PC-9 (cell line): ENCODE results near the gene F13A1. TPM values are rescaled to one million over a fixed set of nuclear protein-coding genes. Genes with fewer than 3 reads are reported as not detected.

Experiments used
- BruUV-seq: library from RNA; stranded (reverse); fragments of 400-500 nt; replicated peaks from 2 replicates; lab custom pipeline; 2021; lab: Mats Ljungman, UMichigan
- CTCF ChIA-PET: fragments of 300-600 bp; sonication (Branson Sonifier 250); formaldehyde crosslinking; loops from one replicate; lab custom pipeline; 2022; ENCODE audit warnings: antibody characterized with exemption; lab: Charles Lee
- POLR2A ChIA-PET: fragments of 300-600 bp; sonication (Branson Sonifier 250); formaldehyde crosslinking; loops from one replicate; lab custom pipeline; 2022; ENCODE audit warnings: antibody characterized with exemption; ENCODE audit not compliant: unreplicated experiment; lab: Charles Lee
- DNase-seq, 2 experiments: peaks; one replicate each; pipeline versions ENCODE4 v3.0.0 to v3.0.0-alpha.2; 2015 to 2022; ENCODE audit warnings: mixed read lengths in 1 of 2
- H2AFZ ChIP-seq: fragments of 200-600 bp; sonication (generic); 2 replicates; pipeline ENCODE4 v1.8.1; 2017; ENCODE audit warnings: antibody characterized with exemption
- H3F3A ChIP-seq: fragments of 200-600 bp; sonication (generic); 2 replicates; pipeline ENCODE4 v1.8.1; 2017; ENCODE audit warnings: antibody characterized with exemption, mild to moderate bottlenecking, low read depth; ENCODE audit not compliant: insufficient read depth
- H3K27ac ChIP-seq: fragments of 200-600 bp; sonication (generic); 2 replicates; pipeline ENCODE4 v1.6.1; 2016; ENCODE audit warnings: mixed run types
- H3K27me3 ChIP-seq: fragments of 200-600 bp; sonication (generic); 2 replicates; pipeline ENCODE4 v1.6.1; 2016; ENCODE audit warnings: low read depth, mixed run types; ENCODE audit not compliant: insufficient read depth
- H3K36me3 ChIP-seq: fragments of 200-600 bp; sonication (generic); 2 replicates; pipeline ENCODE4 v1.6.1; 2016; ENCODE audit warnings: low read depth, mixed run types
- H3K4me1 ChIP-seq: fragments of 200-600 bp; sonication (generic); replicated peaks from 2 replicates; pipeline ENCODE4 v1.6.1; 2016; ENCODE audit warnings: mixed run types; ENCODE audit not compliant: insufficient read depth
- H3K4me2 ChIP-seq: fragments of 200-600 bp; sonication (generic); 2 replicates; pipeline ENCODE4 v1.6.1; 2017; ENCODE audit warnings: mixed run types
- H3K4me3 ChIP-seq: fragments of 200-600 bp; sonication (generic); 2 replicates; pipeline ENCODE4 v1.6.1; 2016; ENCODE audit warnings: mixed run types
- H3K79me2 ChIP-seq: fragments of 200-600 bp; sonication (generic); 2 replicates; pipeline ENCODE4 v1.6.1; 2017; ENCODE audit warnings: low read depth, mixed run types
- H3K9me2 ChIP-seq: fragments of 200-600 bp; sonication (generic); 2 replicates; pipeline ENCODE4 v1.8.1; 2017; ENCODE audit warnings: mild to moderate bottlenecking; ENCODE audit not compliant: insufficient read depth
- H3K9me3 ChIP-seq: fragments of 200-600 bp; sonication (generic); 2 replicates; pipeline ENCODE4 v1.8.1; 2016; ENCODE audit warnings: low read depth; ENCODE audit not compliant: insufficient read depth
- H4K20me1 ChIP-seq: fragments of 200-600 bp; sonication (generic); 2 replicates; pipeline ENCODE4 v1.8.1; 2017; ENCODE audit not compliant: insufficient read depth
- CTCF ChIP-seq: fragments of 200-600 bp; sonication (generic); conservative IDR thresholded peaks from 2 replicates; pipeline ENCODE4 v1.6.1; 2017; ENCODE audit warnings: mixed run types, antibody characterized with exemption, mild to moderate bottlenecking, moderate library complexity
- EZH2 ChIP-seq: fragments of 200-600 bp; sonication (generic); IDR thresholded peaks from 2 replicates; pipeline ENCODE4 v1.8.0; 2017; ENCODE audit warnings: antibody characterized with exemption, low read depth
- intact Hi-C: fragments of 100-400 bp; cut with micrococcal nuclease; formaldehyde crosslinking; loops from one replicate; pipeline ENCODE4 v1.10.0; 2022; ENCODE audit not compliant: unreplicated experiment
- total RNA-seq: library from RNA; stranded (reverse); gene quantifications from 2 replicates; pipeline ENCODE4 v1.2.3, GENCODE V29; 2021

Gene F13A1
- total RNA-seq, 1 experiment from 2014 or later, result not detected

DNA sequence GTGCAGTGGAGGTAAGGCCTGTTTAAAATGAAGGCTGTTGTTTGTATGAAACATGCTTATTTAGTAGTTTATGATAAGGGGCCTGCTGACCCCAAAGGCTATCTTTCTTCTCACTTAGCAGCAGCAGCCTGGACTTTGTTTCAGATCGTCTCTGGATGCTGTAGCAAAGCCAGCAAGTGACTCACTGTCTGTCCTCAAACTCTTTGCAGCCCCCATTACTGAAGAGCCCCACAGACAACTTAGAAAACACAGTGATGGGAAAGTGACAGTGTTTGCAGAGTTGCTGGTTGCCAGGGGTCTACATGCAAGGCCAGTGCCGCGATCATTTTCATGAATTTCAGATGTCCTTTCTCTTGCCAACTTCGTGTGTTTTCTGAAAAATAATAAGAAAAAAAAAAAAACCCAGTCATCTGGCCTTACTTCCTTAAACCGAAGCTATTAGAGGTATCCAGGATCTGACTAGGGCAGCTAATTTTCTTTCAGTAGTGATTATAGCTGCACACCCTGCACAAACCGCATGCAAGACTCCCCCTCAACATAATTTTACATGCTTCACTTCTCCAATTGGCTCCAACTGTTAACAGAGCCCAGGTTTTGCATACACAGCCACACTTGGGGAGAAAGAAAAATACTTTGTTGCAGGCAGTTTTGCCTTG is 11.6 kb upstream of the F13A1 start:
- ChIA-PET POLR2A (no interaction called here), CTCF (no interaction called here)
- no peak overlapping the region for H3K4me2 ChIP-seq
- no peaks in the 10 kb centered on the region for H3K9me2 ChIP-seq
- H3K9me3 ChIP-seq, result no peaks in the 10 kb centered on the region
- H2AFZ ChIP-seq, result no peak overlapping the region
- no peaks in the 10 kb centered on the region for H4K20me1 ChIP-seq
- intact Hi-C loops, result no loop called here
- no peak overlapping the region for H3K27ac ChIP-seq
- H3K36me3 ChIP-seq, result no peaks in the 10 kb centered on the region
- no peak for DNase-seq
- H3K79me2 ChIP-seq, result no peaks in the 10 kb centered on the region
- H3F3A ChIP-seq, result no peaks in the 10 kb centered on the region
- H3K4me3 ChIP-seq, result no peak overlapping the region
- no peak for TF ChIP-seq EZH2
- TF ChIP-seq CTCF, result no peak
- no TSS peak for BruUV-seq
- H3K4me1 ChIP-seq, result no peaks in the 10 kb centered on the region
- peaks cover 13% of the 10 kb centered on the region; the same call in 1 of the 2 replicates for H3K27me3 ChIP-seq

- Histone ChIP-seq H3F3A (no peaks in the 10 kb centered on the region), H3K4me3 (no peak overlapping the region), H3K9me2 (no peaks in the 10 kb centered on the region), H4K20me1 (no peaks in the 10 kb centered on the region), H3K4me2 (no peak overlapping the region), H3K27ac (no peak overlapping the region), H3K9me3 (no peaks in the 10 kb centered on the region), H3K36me3 (no peaks in the 10 kb centered on the region), H3K27me3 (peaks cover 13% of the 10 kb centered on the region; the same call in 1 of the 2 replicates), H2AFZ (no peak overlapping the region), H3K79me2 (no peaks in the 10 kb centered on the region), H3K4me1 (no peaks in the 10 kb centered on the region)
- TF ChIP-seq EZH2, result no peak
- no peak for TF ChIP-seq CTCF
- POLR2A ChIA-PET, result no interaction called here
- no TSS peak for BruUV-seq
- CTCF ChIA-PET, result no interaction called here
- DNase-seq, result no peak
- intact Hi-C loops, result no loop called here
Observed at GRCh38 chr6:6331393-6331792, 10.9 kb upstream of the F13A1 start.

DNA sequence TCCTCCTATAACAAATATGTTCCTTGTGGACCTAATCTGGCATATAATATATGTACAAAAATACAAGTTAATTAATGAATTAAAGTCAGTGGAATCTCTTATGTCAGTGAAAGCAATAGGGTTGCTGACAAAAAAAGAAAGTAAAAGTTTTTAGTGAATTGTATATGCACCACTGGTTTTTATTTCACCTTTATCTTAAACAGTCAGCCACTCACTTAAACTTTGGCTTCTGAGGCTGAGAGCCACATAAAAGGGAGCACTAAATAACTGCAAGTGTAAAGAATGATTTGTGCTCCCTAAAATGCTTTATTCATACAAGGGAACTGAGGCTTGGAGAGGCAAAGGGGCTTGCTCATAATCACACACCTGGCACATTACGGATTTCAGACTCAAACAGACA is 9.9 kb upstream of the F13A1 start:
- BruUV-seq, result no TSS peak
- Histone ChIP-seq H3K36me3 (no peaks in the 10 kb centered on the region), H3K79me2 (no peaks in the 10 kb centered on the region), H3K9me2 (no peaks in the 10 kb centered on the region), H3K4me3 (no peak overlapping the region), H3K27ac (no peak overlapping the region), H2AFZ (no peak overlapping the region), H3K4me2 (no peak overlapping the region), H4K20me1 (no peaks in the 10 kb centered on the region), H3K4me1 (no peaks in the 10 kb centered on the region), H3F3A (no peaks in the 10 kb centered on the region), H3K9me3 (no peaks in the 10 kb centered on the region), H3K27me3 (peaks cover 18% of the 10 kb centered on the region; the same call in 1 of the 2 replicates)
- no peak for DNase-seq
- CTCF ChIA-PET, result no interaction called here
- TF ChIP-seq EZH2 (no peak), CTCF (no peak)
- intact Hi-C loops, result no loop called here
- POLR2A ChIA-PET, result no interaction called here
